Hematopoietic multipotent progenitor cell treated with erythropoietin and hydrocortisone succinate and interleukin-3 and kit ligand, for 4 days (in vitro differentiated cells): ENCODE data around the gene TESK2.
"Not testable (repeated sequence)": the region's sequence is repeated elsewhere in the genome, so short reads cannot be mapped to it uniquely, and the experiment has no call there.

Experiments used
- DNase-seq: peaks from one replicate; pipeline ENCODE4 v3.0.0-alpha.2; 2015

The TESK2 gene

GRCh38 chr1:45470306-45470798 lies 20.6 kb downstream of the TESK2 start:
- no peak for DNase-seq

DNA sequence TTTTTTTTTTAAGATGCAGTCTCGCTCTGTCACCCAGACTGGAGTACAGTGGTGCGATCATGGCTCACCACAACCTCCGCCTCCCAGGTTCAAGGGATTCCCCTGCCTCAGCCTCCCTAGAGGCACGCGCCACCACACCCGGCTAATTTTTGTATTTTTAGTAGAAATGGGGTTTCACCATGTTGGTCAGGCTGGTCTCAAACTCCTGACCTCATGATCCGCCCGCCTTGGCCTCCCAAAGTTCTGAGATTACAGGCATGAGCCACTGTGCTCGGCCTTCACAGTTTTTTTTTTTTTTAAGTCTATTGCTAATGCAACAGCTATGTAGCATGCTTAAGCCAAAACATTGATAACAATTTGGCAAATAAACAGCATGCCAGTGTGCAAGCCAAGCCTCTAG lies 23.6 kb downstream of the TESK2 start:
- not testable (repeated sequence) for DNase-seq

DNA sequence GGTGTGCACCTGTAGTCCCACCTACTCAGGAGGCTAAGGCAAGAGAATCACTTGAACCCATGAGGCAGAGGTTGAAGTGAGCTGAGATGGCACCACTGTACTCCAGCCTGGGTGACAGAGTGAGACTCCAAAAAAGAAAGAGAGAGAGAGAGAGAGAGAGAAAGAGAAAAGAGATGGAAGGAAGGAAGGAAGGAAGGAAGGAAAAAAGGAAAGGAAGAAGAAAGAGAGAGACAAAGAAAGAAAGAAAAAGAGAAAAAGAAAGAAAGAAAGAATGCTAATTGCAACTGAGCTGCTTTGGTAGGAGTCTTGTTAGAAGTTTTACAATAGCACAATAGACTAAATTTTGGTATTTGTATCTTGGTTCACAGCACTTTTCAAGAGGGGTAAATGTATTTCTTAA lies 25.7 kb downstream of the TESK2 start:
- DNase-seq = no peak

DNA sequence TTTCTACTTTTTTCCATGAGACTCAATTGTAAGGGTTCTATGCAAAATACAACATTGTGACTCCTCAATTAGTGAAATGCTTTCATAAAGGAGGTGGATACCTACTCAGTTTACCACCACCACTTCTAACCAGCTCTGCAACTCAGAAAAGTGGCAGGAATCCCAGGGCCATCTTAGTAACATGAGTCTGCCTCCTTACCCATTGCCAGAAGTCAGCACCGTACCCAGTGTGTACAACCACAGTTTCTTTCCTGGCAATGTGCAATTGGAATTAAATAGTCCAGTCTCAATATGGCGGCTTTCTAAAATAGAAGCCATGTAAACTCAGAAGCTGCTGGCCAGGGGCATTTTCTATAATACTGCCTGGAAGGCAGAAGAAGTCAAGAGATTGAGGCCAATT lies 32.1 kb downstream of the TESK2 start:
- DNase-seq = no peak

DNA sequence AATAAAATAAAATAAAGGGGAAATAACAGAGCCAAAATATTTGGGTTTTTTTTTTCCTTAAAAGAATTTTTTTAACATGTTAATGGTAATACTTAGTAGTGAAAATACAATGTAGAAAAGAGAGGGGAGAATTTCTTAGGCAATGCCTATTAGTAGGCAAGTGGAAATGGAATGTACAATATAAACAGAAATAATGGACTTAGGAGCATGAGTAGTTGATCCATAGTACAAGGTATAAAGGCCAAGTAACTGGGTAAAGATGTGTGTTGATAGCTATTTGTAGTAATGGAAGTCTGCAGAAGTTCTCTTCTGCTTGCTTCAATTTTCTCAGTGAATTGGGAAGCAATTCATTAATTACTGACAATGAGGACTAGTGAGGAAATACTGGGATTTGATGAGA lies 34.4 kb downstream of the TESK2 start:
- DNase-seq = no peak

- no peak for DNase-seq
Measured at GRCh38 chr1:45455162-45455561, 35.8 kb downstream of the TESK2 start.

GRCh38 chr1:45454464-45454863 lies 36.5 kb downstream of the TESK2 start:
- DNase-seq = no peak

DNA sequence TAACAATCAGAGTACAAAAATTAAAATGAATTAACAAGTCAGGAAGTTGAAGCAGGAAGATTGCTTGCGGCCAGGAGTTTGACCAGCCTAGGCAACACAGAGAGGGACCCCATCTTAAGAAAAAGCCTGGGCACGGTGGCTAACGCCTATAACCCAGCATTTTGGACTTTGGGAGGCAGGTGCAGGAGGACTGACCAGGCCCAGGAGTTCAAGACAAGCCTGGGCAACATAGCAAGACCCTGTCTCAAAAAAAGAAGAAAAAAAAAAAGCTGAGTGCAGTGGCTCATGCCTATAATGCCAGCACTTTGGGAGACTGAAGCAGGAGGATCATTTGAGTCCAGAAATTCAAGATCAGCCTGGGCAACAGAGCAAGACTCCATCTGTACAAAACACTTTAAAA lies 38.5 kb downstream of the TESK2 start:
- DNase-seq = no peak

- no peak for DNase-seq
Measured at GRCh38 chr1:45448357-45448756, 42.6 kb downstream of the TESK2 start.

DNA sequence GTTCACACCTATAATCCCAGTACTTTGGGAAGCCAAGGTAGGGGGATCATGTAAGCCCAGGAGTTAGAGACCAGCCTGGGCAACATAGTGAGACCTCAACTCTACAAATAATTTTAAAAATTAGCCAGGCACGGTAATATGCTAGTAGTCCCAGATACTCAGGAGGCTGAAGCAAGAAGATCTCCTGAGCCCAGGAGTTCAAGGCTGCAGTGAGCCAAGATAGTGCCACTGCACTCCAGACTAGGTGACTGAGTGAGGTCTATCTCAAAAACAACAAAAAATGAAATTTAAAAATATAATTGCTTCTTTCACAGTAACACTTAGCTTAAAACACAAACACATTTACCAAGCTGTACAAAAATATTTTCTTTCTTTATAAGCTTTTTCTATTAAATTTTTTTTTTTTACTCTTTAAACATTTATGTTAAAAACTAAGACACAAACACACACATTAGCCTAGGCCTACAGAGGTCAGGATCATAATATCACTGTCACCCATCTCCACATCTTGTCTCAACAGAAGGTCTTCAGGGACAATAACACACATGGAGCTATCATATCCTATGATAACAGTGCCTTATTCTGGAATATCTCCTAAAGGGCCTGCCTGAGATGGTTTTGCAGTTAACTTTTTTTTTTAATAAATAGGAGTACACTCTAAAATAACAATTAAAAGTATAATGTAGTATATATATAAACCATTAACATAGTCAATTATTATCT lies 43.9 kb downstream of the TESK2 start:
- peak; percentile 37 for DNase-seq

- DNase-seq = no peak
Measured at GRCh38 chr1:45446530-45446929, 44.4 kb downstream of the TESK2 start.

- peak; percentile 35 for DNase-seq
Measured at GRCh38 chr1:45444609-45445131, 46.3 kb downstream of the TESK2 start.

- peak; percentile 29 for DNase-seq
Measured at GRCh38 chr1:45443580-45444446, 47.1 kb downstream of the TESK2 start.

GRCh38 chr1:45442272-45442671 lies 48.7 kb downstream of the TESK2 start:
- DNase-seq = no peak

GRCh38 chr1:45437323-45437722 lies 53.6 kb downstream of the TESK2 start:
- DNase-seq = no peak

GRCh38 chr1:45430490-45430889 lies 60.5 kb downstream of the TESK2 start:
- DNase-seq = peak; percentile 62

DNA sequence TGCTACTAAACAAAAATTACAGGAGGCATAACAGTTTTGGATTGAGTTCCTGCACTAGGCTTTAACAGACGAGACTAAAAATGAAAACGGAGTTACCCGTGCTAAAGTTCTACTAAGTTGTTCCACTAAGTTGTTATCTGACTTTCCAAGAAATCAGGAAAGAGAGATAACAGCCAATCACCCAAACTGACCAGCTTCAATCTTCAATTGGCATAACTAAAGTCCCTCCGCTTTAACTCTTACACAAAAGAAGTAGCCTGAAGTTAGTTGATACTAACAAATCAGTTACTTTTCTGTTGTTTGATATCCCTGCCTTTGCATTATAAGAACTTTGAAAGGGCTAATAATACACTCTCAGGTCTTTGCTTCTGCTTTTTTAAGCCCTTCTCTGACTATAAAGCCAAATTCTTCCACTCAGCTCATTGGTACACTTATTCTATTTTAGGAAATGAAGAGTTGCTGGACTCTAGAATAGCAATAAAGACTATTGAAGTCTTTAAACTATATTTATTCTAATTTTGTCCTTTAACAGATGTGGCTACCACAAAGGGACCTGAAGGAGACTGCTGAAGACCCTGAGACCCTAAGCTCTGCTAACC lies 61.3 kb downstream of the TESK2 start:
- peak; percentile 53 for DNase-seq

DNA sequence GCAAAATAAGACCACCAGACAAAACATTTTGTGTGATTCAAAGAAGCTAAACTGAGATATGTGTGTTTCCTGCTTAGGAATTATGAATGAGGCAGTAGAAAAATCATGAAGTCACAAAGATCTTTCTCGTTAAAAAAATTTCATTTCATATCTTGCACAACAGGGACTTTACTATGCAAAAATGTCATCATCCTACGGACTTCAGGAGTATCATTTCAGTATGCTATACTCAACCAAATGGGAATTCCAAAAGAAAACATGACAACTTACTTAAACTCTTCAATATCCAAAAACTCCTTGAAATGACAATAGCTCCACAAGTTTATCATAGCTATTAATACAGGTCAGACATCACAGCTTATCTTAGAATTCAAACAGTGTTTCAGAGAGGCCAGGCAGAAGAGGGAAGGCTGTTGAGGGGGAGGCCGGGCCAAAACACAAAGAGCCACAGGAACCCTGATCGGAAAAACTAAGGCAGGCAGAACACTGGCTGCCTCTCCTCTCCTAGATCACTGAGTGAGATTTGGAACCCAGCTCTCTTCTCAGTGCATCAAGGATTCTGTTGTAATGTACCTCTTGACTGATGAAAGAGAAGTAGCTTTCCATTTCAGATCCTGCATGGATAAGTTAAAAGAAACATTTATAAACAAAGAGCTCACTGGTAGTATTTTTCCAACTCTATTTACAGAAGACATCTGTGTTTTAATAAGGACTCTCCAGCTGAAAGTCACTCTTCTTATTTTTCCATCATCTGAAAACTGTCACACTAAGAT lies 66.9 kb downstream of the TESK2 start:
- DNase-seq = no peak

GRCh38 chr1:45421935-45422334 lies 69.0 kb downstream of the TESK2 start:
- DNase-seq = no peak

DNA sequence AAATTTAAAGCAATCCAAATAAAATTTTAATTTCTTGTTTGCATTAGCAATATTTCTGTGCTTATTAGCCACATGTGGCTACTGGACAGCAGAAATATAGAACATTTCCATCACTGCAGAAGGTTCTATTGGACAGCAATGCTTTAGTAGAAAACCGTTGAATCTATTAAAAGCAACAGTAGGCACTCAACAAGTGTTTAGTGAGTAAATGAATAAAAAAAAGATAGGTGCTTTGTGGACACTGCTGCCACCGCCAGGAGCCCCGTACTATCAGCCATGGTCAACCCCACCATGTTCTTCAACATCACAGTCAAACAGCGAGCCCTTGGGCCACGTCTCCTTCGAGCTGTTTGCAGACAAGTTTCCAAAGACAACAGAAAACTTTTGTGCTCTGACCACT lies 76.2 kb downstream of the TESK2 start:
- no peak for DNase-seq

GRCh38 chr1:45412899-45413298 lies 78.1 kb downstream of the TESK2 start:
- peak; percentile 26 for DNase-seq

DNA sequence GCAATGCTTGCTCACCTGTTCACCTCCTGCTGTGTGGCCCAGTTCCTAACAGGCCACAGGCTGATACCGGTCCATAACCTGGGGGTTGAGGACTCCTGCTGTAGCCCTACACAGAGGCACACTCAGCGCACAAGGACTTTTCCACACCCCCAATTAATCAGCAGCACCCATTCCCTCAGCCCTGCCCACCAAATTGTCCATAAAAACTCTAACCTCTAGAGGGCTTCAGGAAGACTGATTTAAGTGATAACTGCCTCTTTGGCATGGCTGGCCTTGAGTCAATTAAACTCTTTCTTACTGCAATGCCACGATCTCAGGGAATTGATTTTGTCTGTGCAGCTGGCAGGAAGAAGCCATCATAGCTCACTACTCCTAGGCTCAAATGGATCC lies 79.5 kb downstream of the TESK2 start:
- peak; percentile 26 for DNase-seq
